GM18498 (cell line): ENCODE data around the gene RALGDS.

Source experiments
- ATAC-seq: cut with Tn5 transposase; IDR thresholded peaks from one replicate; pipeline ENCODE4 v1.9.1; 2021; ENCODE audit warnings: mild to moderate bottlenecking, moderate library complexity; ENCODE audit not compliant: unreplicated experiment

The RALGDS gene

DNA sequence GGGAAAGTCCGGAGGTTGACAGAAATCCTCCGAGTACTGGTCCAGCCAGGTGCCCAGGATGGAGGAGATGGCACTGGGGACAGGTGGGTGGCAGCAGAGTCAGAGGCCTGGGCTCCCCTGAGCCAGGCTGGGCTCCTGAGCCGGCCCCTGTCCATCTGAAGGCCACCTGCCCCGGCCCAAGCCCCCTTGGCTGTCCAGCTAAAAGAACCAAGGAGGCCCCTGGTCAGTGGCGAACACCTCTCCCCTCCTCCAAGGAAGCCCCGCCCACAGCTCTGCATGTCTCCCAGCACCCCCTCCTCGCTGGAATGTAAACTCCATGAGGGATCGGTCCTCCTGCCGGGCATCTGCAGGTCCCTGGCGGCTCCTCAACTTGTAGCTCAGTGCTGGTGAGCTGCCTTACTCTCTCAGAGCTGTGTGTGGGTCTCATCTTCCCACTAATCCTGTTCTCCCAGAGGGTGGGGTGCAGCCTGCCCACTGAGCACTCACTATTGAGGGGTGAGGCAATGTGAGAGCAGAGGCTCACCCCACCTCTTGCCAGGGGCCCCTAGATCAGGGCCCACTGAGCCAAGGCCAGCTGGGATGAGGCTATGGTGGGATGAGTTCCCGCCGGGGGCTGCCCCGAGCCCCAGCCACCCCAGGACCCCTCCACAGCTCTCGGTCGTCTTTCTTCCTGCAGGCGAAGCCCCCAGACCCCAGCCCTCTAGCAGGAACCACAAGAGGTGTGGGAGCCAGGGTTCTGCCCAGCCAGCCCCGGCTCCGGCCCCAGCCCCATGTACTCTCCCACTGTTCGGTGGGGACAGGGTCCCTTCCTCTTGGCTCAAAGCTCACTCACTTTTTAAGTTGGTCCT is 12.0 kb downstream of the RALGDS start:
- ATAC-seq = no peak

DNA sequence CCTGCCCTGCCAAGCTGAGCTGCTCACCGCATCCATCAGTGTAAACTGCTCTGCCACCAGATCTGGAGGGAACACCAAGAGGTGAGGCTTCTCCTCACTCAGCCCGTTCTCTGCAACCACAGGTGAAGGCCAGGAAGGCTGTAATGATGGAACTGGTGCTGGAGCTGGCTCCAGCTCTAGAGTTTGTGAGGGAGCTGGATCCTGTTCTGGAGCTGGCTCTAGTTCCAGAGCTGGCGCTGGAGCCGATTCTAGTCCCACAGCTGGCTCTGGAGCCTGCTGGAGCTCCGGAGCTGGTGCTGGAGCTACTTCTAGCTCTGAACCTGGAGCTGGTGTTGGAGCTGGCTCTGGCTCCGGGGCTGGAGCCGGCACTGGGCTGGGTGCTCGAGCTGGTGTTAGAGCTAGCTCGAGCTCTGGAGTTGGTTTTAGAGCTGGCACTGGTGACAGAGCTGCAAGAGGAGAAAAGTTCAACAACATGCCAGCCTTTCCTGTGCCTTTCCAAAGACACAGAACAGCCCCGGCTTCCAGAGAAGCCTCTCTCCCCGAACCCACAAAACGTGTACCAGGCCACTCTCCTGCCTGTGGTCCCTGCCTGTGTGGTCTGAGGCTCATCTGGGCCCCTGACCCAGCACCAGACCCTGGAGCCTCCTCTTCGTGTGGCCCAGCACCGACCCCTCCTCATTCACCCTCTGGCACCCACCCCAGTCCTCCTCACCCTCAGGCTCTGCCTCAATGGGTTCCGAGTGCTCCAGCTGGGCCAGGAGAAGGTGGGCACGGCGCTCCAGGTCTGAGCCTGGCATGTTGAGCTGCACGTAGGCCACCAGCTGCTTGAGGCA is 12.9 kb downstream of the RALGDS start:
- ATAC-seq = no peak

DNA sequence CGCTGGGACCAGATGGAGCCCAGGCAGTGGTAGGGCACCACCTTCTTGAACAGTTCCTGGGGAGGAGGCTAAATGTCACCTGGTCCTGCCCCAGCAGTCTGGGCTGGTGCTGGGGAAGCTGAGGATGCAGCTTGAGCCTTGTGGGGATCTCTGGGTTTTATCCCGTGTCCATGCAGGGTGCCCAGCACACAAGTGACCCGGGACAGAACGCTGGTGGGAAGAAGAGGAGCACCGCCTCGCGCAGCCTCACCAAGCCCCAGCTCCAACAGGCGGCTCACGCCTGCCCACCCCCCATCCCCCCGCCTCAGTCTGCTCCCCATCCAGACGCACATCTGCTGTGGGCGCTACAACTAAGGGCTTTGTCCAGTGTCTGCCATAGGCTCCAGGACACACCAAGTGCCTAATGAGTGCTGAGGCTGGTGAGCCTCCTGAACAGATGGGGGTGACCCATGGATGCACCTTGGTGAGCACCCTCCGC is 13.8 kb downstream of the RALGDS start:
- no peak for ATAC-seq

DNA sequence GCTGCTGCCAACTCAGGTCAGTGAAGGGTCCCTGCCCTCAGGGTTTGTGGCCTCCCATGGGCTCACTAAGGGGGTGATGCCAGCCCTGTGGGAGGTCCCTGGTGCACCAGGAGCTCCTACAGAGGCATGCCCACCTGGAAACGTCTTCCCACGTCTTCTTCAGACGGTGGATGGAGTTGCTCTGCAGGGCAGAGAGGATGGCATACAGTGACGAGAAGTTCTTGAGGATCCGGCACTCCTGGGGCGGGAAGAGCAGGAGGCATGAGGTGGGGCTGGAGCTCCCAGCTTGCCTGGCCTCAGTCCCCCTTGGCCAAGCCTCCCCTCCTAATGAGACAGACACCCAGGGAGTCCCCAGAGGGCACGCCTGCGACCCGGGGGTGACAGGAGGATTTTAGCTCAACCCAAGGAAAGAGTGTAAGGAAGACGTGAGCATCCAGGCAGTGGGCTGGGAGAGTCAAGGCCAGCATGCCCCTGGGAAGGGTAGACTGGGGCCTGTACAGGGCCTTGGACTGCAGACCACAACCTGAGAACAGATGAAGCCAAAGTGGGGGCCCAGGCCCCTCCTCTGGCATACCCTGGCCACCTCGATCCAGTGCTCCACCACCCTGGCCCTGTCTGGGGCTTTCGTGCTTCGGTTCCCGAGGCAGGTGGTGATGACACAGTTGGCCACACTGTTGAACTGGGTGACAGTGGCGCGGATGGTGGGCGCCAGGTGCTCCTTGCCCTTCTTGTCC is 14.4 kb downstream of the RALGDS start:
- no peak for ATAC-seq

DNA sequence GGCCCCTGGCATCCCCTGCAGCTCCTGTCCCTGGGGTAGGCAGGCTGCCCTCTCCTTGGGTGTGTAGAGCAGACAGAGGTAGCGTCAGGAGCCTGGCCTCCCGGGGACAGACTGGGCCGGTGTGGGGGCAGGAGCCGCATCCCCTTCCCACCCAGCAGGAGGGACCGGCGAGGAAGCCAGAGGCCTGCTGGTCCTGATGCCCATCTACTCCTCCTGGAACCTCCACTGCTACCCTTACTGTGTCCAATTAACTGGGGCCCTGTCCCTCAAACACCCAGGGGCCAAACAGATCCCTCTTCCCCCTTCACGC is 15.6 kb downstream of the RALGDS start:
- ATAC-seq = no peak

DNA sequence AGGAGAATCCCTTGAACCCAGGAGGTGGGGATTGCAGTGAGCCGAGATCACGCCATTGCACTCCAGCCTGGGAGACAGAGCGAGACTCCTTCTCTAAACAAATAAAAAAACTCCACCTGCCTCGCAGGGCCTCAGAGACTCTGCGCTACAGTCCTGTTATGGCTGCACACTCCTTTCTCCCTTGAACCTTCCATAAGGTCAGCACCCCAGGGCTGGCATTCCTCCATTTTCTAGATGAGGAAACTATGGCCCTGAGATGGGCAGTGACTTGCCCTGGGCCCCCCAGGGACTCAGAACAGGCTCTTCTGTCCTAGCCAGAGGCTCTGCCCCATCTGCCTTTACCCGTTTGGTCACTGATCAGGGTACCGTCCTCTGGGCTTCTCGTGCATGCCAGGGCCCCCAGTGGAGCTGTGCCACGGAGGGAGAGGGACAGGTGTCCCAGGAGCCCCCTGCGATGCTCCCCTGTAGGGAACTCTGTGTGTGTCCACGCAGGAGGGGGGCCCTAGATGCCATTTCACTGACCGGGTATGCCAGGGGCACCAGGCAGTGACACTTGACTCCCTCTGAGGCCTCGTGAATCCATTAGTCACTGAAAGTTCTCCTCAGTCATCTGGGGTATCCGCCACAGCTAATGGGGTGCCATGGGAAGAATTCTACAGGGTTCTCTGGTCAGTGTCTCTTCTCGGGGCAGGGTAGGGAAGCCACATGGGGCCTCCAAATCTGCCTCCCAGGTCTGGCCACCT is 16.2 kb downstream of the RALGDS start:
- no peak for ATAC-seq

DNA sequence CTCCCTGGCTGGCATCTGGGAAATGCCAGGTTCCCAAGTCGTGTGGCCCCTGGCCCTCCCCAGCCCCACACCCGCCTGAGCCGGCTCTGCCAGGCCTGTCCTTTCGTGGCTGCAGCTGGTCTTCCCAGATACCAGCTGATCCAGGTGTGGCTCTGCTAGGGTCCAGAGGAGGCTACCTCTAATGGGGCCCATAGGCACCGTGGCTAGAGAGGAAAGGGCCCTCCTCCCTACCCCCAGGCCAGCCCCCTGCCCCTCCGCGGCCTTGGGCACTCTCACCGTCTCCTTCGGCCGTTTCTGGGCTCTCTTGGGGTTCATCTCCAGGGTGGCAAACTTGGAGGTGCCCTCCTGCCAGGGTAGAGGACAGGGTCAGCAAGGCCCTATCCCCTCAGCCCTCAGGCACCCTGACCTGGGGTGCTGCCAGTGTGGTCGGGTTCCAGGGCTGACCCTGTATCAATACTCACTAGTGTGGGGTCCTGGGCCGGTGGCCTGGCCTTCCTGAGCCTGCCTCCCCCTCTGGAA is 17.0 kb downstream of the RALGDS start:
- no peak for ATAC-seq

DNA sequence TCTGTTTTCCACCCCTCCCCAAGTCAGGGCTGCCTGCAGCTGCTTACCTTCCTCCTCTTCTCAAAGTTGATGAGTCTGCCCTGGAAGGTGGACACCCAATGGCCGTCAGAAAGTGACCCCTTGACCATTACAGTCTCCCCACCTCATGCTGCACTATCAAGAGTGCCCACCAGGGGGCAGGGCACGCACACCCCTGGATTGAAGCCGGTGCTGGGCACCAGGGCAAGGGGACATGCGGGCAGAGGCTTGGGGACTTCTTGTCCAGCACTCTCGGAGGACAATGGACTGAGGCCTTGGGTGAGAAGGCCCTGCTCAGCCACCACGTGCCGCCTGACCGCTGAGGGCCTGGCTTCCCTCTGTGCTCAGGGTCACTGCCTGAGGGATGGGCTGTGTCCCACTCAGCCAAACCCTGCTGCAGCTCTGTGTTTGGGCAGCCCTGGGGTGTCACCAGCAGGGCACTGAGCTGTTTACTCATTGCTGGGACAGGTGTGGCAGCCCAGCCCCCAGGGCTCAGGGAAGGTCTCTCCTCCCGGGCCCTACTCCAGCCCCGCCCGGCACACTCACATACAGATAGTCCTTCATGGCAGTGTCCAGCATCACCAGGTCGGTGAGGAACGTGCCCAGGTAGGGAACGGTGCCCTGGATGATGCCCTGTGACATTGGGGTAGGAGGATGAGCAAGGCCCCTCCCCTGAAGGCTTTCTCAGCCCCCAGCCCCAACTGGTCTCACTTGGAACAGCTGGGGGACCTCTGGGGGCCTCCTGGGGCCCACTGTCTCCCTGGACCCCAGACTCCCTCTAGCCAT is 17.7 kb downstream of the RALGDS start:
- ATAC-seq = no peak

DNA sequence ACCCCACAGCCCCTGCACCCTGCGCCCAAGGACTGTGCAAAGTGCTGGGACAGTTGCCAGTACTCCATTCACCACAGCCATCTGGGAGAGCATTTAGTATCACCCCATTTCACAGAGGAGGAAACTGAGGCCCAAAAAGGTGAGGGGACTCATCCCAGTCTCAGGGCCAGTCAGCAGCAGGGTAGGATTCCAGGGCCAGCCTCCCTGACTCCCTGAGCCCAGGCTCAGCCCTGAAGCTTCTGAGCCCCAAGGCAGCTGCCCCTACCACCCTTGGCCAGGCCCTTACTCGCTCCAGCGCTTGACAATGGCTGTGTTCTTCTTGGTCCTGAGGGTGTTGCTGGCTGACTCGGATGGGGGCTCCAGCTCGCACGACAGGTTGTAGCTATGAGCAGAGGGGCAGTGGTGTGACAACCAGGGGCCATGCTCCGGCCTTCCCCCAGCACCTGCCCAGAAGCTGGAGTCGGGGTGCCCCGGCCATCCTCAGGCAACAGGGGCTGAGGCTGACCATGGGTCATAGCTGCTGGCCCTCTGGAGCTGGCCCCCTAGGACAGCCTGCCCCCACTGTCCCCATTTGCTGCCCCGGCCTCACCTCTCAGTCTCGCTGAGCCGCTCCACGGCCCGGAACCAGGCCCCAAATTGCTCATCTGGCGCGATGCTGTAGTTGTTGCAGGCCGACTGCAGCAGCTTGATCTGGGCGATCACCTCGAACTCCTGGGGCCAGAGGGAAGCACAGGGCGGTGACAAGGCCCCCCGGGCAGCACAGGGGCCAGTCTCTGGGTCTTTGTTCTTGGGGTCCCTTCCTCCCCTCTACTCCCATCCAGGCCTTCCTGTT is 18.6 kb downstream of the RALGDS start:
- no peak for ATAC-seq

DNA sequence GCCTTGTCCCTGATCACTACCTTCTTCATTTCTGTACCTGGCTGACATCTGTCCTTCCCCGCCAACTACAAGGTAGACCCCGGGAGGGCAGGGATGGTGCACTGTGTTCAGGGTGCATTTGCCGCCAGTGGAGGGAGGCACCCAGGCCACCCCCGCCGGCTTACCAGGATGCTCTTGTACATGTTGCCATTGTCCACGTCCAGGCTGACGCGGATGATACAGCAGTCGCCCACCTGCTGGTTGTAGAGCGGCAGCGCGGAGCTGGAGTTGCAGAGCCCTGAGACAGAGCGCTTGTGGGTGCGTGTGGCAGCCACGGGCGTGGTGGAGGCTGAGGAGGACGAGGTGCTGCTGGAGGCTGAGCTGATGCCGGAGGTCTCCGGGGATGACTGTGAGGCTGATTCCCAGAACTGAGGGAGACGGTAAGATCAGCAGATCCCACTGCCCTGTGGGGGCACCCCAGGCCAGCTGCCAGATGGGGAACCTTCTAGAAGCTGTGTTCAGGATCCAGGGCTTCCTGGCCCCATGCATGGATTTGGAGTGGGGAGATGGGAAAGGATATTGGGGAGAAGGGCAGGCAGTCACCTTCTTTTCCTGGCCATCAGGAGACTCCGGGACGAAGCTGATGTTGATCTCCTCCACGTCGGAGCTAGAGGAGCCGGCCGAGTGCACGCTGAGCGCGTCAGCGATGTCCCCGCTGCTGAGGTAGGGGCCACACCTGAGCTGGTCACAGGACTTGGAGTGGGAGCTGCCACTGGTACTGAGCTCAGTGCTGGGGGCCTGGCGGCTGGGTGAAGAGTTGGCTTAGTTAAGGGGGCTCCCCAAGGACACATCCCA is 19.5 kb downstream of the RALGDS start:
- ATAC-seq = no peak

DNA sequence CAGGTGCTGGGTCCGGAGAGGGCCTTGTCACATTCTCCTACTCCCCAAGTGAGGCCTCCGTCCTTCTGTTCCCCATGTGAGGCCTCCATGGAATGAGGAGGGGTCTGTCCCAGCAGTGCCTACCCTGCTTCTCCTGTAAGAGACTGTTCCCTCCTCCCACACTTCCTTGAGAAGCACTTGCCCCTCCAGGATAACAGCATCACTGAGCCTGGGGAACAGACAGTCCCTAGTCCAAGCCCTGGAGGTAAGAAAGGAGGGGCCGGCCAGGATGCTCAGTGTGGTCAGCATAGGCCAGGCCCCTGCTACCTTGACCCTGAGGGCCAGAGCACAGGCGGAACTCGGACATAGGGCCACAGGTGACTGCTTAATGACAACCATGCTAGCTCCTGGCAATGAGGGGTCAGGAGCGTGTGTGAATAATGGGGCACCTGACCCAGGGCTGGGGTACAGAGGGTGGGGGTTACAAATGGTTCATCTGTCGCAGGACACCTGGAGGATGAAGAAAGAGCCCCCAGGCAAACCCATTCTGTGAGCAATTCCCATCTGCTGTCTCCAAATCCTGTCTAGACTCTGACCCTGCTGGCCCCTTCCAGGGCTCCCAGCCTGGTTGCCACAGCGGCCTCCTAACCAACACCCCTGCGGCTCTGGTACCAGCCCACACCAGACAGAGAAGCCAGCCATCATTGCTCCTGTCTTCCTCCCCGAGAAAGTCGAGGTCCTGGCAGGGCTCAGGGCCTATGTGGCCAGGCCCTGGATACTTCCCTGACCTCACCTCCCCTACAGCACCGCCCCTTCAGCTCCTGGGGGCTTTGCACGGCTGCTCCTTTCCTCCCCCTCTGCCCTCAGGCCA is 20.3 kb downstream of the RALGDS start:
- no peak for ATAC-seq

DNA sequence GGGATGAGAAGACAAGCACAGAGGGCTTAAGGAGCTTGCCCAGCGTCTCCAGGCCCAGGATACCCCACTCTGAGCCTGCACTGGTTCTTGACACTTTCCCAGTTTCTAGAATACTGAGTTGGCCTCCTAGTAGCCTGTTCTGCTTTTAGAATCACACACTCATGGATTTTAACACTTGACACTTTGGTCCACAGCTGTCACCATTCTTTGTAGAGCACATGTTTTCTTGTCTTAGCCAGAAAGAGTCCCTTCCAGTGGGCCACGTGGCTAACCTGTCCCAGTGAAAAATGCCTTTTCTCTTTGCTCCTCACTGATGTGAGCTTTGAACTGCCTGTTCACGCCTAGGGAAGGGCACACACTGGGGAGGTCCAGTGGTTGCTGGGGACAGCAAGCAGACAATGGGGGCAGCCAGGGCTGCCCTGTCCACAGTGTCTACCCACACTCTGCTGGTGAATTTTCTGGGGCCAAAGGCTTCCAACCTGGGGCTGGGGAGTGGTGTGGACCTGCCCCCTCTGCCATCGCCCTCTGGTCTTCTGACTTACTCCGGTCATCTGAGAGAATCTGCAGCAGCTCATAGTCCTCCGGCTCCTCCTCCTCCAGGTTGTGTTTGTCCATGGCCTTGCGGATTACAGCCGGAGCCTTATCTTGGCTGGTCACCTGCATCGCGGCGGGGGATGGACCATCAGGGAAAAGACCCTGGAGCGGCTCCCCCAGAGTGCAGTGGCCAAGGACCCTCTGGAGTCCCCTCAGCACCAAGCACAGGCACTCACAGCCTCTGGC is 21.1 kb downstream of the RALGDS start:
- ATAC-seq = no peak

DNA sequence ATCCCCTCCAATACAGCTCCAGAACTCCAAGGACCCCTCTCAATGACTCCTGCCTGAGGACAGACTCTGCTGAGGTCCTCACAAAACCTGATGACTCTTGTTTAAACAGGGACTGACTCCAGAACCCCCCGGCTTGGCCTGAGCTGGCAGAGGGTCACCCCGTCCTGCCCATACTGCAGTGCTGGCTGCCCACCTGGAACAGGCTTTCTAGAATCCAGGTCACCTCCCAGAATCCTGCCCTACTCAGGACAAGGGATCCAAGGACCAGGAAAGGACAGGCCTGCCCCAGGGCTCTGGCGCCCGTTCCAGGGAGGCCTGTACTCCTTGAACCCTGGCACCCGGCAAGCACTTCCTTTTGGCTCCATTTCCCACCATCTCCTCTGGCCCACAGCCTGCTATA is 22.2 kb downstream of the RALGDS start:
- no peak for ATAC-seq

DNA sequence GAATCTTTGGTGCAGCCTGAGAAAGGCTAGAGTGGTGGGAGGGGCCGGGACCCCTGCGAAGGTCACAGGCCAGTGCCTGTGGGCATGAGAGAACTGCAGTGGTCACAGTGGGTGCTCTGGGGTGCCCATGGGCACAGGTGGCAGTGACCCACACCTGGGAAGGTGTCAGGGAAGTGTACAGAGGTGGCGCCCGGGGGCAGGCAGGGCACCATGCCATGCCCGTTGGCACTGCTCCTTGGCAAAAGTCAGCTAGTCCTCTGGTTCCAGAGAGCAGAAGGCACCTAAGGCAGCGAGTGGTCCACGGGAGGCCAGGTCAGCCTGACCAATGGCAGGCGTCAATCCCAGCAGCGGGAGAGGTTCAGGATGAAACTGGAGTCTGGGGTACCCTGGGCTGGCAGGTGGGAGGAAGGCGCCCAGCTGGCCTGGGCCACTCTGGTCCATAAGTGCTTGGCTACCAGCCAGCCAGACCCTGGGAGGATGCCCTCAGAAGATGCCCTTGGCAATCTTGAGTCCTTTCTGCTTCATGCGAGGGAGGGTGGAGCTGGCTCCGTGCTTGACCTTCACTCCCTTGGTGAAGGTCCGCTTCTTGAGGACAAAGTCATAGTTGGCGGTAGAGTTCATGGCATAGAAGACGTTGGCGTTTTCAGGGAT is 22.8 kb downstream of the RALGDS start:
- no peak for ATAC-seq

DNA sequence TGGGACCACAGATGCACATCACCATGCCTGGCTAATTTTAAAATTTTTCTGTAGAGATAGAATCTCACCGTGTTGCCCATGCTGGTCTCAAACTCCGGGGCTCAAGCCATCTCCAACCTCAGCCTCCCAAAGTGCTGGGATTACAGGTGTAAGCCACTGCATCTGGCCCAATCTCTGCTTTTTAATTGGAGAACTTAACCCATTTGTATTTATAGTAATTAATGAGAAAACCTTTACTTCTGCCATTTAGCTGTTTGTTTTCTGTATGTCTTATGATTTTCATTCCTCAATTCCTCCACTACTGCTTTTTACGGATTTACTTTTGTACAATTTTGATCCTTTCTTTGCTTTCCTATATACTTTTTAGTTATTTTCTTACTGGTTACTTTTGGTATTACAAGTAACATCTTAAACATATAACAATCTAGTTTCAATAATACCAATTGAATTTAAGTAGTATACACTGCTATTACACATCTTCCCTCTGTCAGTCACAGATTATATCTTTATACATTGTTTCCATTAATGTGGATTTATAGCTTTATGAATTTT is 26.1 kb downstream of the RALGDS start:
- ATAC-seq = no peak
